CD1c-positive myeloid dendritic cell (primary cell): ENCODE measurements around the gene WDR45B.
A peak's percentile ranks its signal among the peaks of the same experiment; 100 is the strongest.

Experiments
- DNase-seq: peaks from one replicate; pipeline ENCODE4 v3.0.0-alpha.2; 2016; ENCODE audit errors: extremely low spot score

WDR45B gene

GRCh38 chr17:82677353-82677925 is 29.2 kb upstream of the WDR45B start:
- no peak for DNase-seq

- DNase-seq: no peak
These were observed 27.4 kb upstream of the WDR45B start for GRCh38 chr17:82675476-82676245.

GRCh38 chr17:82674656-82675475 is 26.6 kb upstream of the WDR45B start:
- DNase-seq: no peak

GRCh38 chr17:82670661-82671450 is 22.6 kb upstream of the WDR45B start:
- no peak for DNase-seq

GRCh38 chr17:82668631-82669099 is 20.4 kb upstream of the WDR45B start:
- peak; percentile 77 for DNase-seq

GRCh38 chr17:82668024-82668630 is 19.9 kb upstream of the WDR45B start:
- DNase-seq: no peak

- DNase-seq: no peak
These were observed 19.4 kb upstream of the WDR45B start for GRCh38 chr17:82667668-82668000.

- DNase-seq: no peak
These were observed 18.9 kb upstream of the WDR45B start for GRCh38 chr17:82666931-82667667.

GRCh38 chr17:82665891-82666290 is 17.6 kb upstream of the WDR45B start:
- DNase-seq: no peak

GRCh38 chr17:82665217-82665616 is 17.0 kb upstream of the WDR45B start:
- DNase-seq: no peak

- DNase-seq: no peak
These were observed 16.5 kb upstream of the WDR45B start for GRCh38 chr17:82664701-82665182.

GRCh38 chr17:82664276-82664575 is 16.0 kb upstream of the WDR45B start:
- DNase-seq: no peak

- DNase-seq: no peak
These were observed 15.4 kb upstream of the WDR45B start for GRCh38 chr17:82663381-82664275.

- DNase-seq: no peak
These were observed 14.5 kb upstream of the WDR45B start for GRCh38 chr17:82662711-82663261.

- DNase-seq: no peak
These were observed 13.8 kb upstream of the WDR45B start for GRCh38 chr17:82661717-82662683.

- no peak for DNase-seq
These were observed 11.6 kb upstream of the WDR45B start for GRCh38 chr17:82659886-82660285.

- no peak for DNase-seq
These were observed 10.7 kb upstream of the WDR45B start for GRCh38 chr17:82658796-82659452.

- DNase-seq: no peak
These were observed 10.1 kb upstream of the WDR45B start for GRCh38 chr17:82658331-82658730.
